HAP-1 (cell line): ENCODE measurements around the gene FBN3.
"Not testable (repeated sequence)": the region's sequence is repeated elsewhere in the genome, so short reads cannot be mapped to it uniquely, and the experiment has no call there.

Experiments used
- DNase-seq, 2 experiments: peaks; one replicate each; pipeline ENCODE4 v3.0.0-alpha.2; 2016 to 2020; ENCODE audit warnings: low spot score in 2 of 2
- H3K27me3 ChIP-seq: fragments of 250-450 bp; sonication (Bioruptor Pico); 2 replicates; pipeline ENCODE4 v1.5.1; 2020; ENCODE audit warnings: low read depth, mild to moderate bottlenecking, moderate library complexity
- H3K36me3 ChIP-seq: fragments of 250-450 bp; sonication (Bioruptor Pico); replicated peaks from 2 replicates; pipeline ENCODE4 v1.5.1; 2020; ENCODE audit warnings: mild to moderate bottlenecking
- H3K4me1 ChIP-seq: fragments of 250-450 bp; sonication (Bioruptor Pico); 2 replicates; pipeline ENCODE4 v1.5.1; 2020; ENCODE audit warnings: mild to moderate bottlenecking
- H3K4me3 ChIP-seq: fragments of 250-450 bp; sonication (Bioruptor Pico); 2 replicates; pipeline ENCODE4 v1.5.1; 2020; ENCODE audit warnings: mild to moderate bottlenecking, moderate library complexity
- H3K9me3 ChIP-seq: fragments of 250-450 bp; sonication (Bioruptor Pico); 2 replicates; pipeline ENCODE4 v1.5.1; 2020; ENCODE audit warnings: mild to moderate bottlenecking, moderate library complexity
- in situ Hi-C: fragments of 300-500 bp; cut with MboI; formaldehyde crosslinking; loops from 3 replicates; pipeline ENCODE4 v1.14.3; 2020; ENCODE audit warnings: low sequenced_read_pairs, inconsistent platforms, mixed read lengths

FBN3 gene

GRCh38 chr19:8101910-8102309 is 47.5 kb downstream of the FBN3 start:
- H3K27me3 ChIP-seq, H3K4me3 ChIP-seq, H3K36me3 ChIP-seq, H3K9me3 ChIP-seq, DNase-seq, in situ Hi-C loops, H3K4me1 ChIP-seq: not testable (repeated sequence)

DNA sequence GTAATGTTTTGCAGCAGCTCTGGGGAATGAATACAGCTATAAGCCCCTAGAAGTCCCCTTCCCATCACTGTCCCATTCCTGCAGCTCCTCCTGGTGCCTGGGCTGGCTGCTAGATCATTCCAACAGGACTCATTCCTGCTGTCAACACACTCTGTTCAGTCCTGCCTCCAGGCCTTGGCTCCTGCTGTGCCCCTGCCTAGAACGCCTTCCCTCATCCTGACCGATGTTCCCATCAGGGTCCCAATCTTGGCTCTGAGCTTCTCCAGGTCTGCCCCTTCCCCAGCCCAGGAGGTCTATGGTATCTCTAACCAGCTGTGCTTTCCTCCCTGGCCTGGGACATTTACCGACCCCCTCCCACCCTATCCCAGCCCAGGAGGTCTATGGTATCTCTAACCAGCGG is 48.1 kb downstream of the FBN3 start:
- in situ Hi-C loops, result no loop called here
- Histone ChIP-seq H3K27me3 (no peaks in the 10 kb centered on the region), H3K4me1 (no peaks in the 10 kb centered on the region), H3K9me3 (peaks cover under 1% of the 10 kb centered on the region; the same call in 1 of the 2 replicates), H3K4me3 (no peak overlapping the region), H3K36me3 (no peaks in the 10 kb centered on the region)
- DNase-seq, result no peak

- Histone ChIP-seq H3K36me3 (no peaks in the 10 kb centered on the region), H3K27me3 (no peaks in the 10 kb centered on the region), H3K4me1 (no peaks in the 10 kb centered on the region), H3K4me3 (no peak overlapping the region), H3K9me3 (peaks cover 15% of the 10 kb centered on the region)
- DNase-seq, result no peak
- in situ Hi-C loops, result no loop called here
Measured at GRCh38 chr19:8097681-8098567, 51.5 kb downstream of the FBN3 start.

DNA sequence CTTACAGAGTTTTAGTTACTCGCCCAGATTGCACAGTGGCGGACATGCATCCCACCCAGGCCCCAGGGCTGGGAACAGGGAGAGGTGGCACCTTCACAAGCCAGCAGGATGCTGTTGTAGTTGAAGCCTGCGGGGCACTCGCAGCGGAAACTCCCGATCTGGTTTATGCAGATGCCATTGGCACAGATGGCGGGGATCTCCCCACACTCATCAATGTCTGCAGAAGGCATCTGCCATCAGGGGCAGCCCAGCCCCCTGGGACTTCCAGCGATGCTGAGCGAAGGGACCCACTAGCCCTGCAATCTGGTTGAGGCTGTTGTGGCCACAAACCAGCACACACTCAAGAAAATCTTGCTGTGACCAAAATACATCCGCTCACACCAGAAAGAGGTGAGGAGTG is 52.2 kb downstream of the FBN3 start:
- Histone ChIP-seq H3K36me3 (no peaks in the 10 kb centered on the region), H3K4me1 (no peaks in the 10 kb centered on the region), H3K4me3 (no peak overlapping the region), H3K9me3 (peaks cover 15% of the 10 kb centered on the region), H3K27me3 (no peaks in the 10 kb centered on the region)
- no peak for DNase-seq
- in situ Hi-C loops, result no loop called here

GRCh38 chr19:8096071-8096470 is 53.3 kb downstream of the FBN3 start:
- in situ Hi-C loops, result no loop called here
- Histone ChIP-seq H3K4me1 (no peaks in the 10 kb centered on the region), H3K9me3 (peaks cover 15% of the 10 kb centered on the region), H3K4me3 (no peak overlapping the region), H3K36me3 (no peaks in the 10 kb centered on the region), H3K27me3 (no peaks in the 10 kb centered on the region)
- no peak for DNase-seq

GRCh38 chr19:8095354-8095886 is 54.0 kb downstream of the FBN3 start:
- peaks cover 15% of the 10 kb centered on the region for H3K9me3 ChIP-seq
- no peaks in the 10 kb centered on the region for H3K4me1 ChIP-seq
- DNase-seq, result no peak
- no peaks in the 10 kb centered on the region for H3K36me3 ChIP-seq
- no peaks in the 10 kb centered on the region for H3K27me3 ChIP-seq
- no peak overlapping the region for H3K4me3 ChIP-seq
- in situ Hi-C loops, result no loop called here

GRCh38 chr19:8094336-8094735 is 55.1 kb downstream of the FBN3 start:
- in situ Hi-C loops, result no loop called here
- no peaks in the 10 kb centered on the region for H3K36me3 ChIP-seq
- H3K27me3 ChIP-seq, result no peaks in the 10 kb centered on the region
- H3K9me3 ChIP-seq, result peaks cover 15% of the 10 kb centered on the region
- no peak for DNase-seq
- H3K4me1 ChIP-seq, result no peaks in the 10 kb centered on the region
- no peak overlapping the region for H3K4me3 ChIP-seq

GRCh38 chr19:8093740-8094139 is 55.7 kb downstream of the FBN3 start:
- Histone ChIP-seq H3K36me3 (no peaks in the 10 kb centered on the region), H3K27me3 (no peaks in the 10 kb centered on the region), H3K9me3 (peaks cover 15% of the 10 kb centered on the region), H3K4me3 (no peak overlapping the region), H3K4me1 (no peaks in the 10 kb centered on the region)
- in situ Hi-C loops, result no loop called here
- DNase-seq, result no peak

DNA sequence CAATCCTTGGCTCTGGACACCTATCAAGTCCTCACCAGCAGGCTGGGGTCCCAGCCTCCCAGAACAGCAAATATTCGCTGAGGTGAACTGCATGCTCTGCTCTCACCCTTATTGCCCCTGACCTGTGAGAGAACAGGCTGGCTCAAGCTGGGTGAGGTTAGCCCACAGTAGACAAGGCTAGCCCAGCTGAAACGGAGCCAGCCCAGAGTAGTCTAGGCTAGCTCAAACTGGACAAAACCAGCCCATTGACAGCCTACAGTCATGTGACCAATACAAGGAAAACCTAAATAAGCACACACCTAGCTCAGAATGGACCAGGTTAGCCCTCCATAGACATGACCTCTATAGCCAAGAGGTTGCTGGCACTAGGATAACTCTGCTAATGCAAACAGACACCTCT is 58.4 kb downstream of the FBN3 start:
- Histone ChIP-seq H3K4me1 (no peaks in the 10 kb centered on the region), H3K36me3 (no peaks in the 10 kb centered on the region), H3K4me3 (no peak overlapping the region), H3K9me3 (peaks cover 11% of the 10 kb centered on the region), H3K27me3 (no peaks in the 10 kb centered on the region)
- no peak for DNase-seq
- in situ Hi-C loops, result no loop called here

GRCh38 chr19:8089664-8090601 is 59.5 kb downstream of the FBN3 start:
- Histone ChIP-seq H3K4me1 (no peaks in the 10 kb centered on the region), H3K4me3 (no peak overlapping the region), H3K27me3 (no peaks in the 10 kb centered on the region), H3K9me3 (peaks cover under 1% of the 10 kb centered on the region; the same call in 1 of the 2 replicates), H3K36me3 (no peaks in the 10 kb centered on the region)
- DNase-seq, result no peak
- in situ Hi-C loops, result no loop called here

DNA sequence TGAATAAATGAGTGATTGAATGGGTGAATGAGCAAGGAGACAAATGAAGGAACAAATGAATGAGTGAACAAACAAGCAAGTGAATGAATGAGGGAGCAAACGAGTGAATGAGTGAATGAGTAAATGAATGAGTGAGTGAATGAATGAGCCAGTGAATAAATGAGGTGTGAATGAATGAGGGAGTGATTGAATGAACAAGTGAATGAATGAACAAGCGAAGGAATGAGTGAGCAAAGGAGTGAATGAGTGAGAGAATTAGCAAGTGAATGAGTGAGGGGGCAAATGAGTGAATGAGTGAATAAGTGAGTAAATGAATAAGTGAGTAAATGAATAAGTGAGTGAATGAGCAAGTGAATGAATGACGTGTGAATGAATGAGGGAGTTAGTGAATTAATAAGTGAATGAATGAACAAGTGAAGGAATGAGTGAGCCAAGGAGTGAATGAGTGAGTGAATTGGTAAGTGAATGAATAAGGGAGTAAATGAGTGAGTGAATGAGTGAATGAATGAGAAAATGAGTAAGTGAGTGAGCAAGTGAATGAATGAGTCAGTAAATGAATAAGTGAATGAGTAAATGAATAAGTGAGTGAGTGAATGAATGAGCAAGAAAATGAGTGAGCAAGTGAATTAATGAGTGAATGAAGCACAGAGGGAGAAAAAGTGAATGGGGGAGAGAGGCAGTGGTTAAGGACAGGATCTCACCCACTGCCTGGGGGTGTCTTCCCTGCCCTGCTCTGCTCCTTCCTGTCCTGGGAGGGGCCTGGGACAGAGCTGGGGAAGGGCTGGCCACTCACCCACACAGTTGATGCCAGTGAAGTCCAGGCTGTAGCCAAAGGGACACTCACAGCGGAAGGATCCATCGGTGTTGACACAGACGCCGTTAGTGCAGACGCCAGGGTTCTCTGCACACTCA is 60.4 kb downstream of the FBN3 start:
- H3K4me3 ChIP-seq, result no peak overlapping the region
- in situ Hi-C loops, result no loop called here
- H3K36me3 ChIP-seq, result no peaks in the 10 kb centered on the region
- H3K4me1 ChIP-seq, result no peaks in the 10 kb centered on the region
- no peaks in the 10 kb centered on the region for H3K27me3 ChIP-seq
- H3K9me3 ChIP-seq, result no peaks in the 10 kb centered on the region
- no peak for DNase-seq

DNA sequence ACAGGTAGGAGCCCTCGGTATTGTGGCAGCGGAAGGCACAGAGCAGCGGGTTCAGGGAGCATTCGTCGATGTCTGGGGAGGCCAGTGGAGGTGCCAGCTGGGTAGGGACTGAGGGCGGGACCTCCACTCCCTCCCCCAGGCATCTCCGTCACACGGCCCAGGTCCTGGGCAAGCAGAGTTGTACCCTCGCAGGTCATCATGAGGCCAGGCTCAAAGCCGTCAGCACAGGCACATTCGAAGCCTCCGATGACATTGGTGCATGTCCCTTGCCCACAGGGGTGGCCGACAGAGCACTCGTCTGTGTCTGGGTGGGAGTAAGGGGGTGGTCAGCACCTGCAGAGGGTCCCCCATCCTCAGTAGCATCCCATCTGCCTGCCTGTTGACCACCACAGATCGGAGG is 61.5 kb downstream of the FBN3 start:
- no peak for DNase-seq
- no peaks in the 10 kb centered on the region for H3K27me3 ChIP-seq

GRCh38 chr19:8086849-8087248 is 62.5 kb downstream of the FBN3 start:
- Histone ChIP-seq H3K27me3 (no peaks in the 10 kb centered on the region), H3K9me3 (no peaks in the 10 kb centered on the region), H3K36me3 (no peaks in the 10 kb centered on the region), H3K4me1 (no peaks in the 10 kb centered on the region), H3K4me3 (no peak overlapping the region)
- in situ Hi-C loops, result no loop called here
- DNase-seq, result no peak

More for the DNA sequence above, 61.5 kb downstream of the FBN3 start:
- in situ Hi-C loops, result no loop called here
- no peaks in the 10 kb centered on the region for H3K9me3 ChIP-seq
- H3K4me1 ChIP-seq, result no peaks in the 10 kb centered on the region
- H3K36me3 ChIP-seq, result no peaks in the 10 kb centered on the region
- H3K4me3 ChIP-seq, result no peak overlapping the region
